RWPE1 (cell line): Measurements from ENCODE around the gene TRAPPC2L.
"Not testable (repeated sequence)": the region's sequence is repeated elsewhere in the genome, so short reads cannot be mapped to it uniquely, and the experiment has no call there.

Experiments used
- CTCF ChIA-PET: fragments of 350-600 bp; sonication (Branson Sonifier 250); formaldehyde crosslinking; extraction: SDS; loops from one replicate; lab custom pipeline; 2021; lab: Yijun Ruan, JAX
- POLR2A ChIA-PET: fragments of 400-600 bp; formaldehyde crosslinking; extraction: SDS; loops from one replicate; lab custom pipeline; 2020; ENCODE audit warnings: antibody characterized with exemption; ENCODE audit not compliant: low non-redundant PET; lab: Yijun Ruan, JAX
- DNase-seq: peaks from one replicate; pipeline ENCODE4 v3.0.0; 2012; ENCODE audit warnings: low spot score
- H3K27ac ChIP-seq: fragments of 450-650 bp; 2 replicates; pipeline ENCODE4 v1.5.1; 2017
- CTCF ChIP-seq: fragments of 450-650 bp; conservative IDR thresholded peaks from 2 replicates; pipeline ENCODE4 v1.5.1; 2017; ENCODE audit warnings: low read depth, mild to moderate bottlenecking

Gene TRAPPC2L

GRCh38 chr16:88819126-88819525, 37.8 kb upstream of the TRAPPC2L start:
- H3K27ac ChIP-seq: peak overlapping the region; percentile 69
- ChIA-PET POLR2A (no interaction called here), CTCF (interaction anchor here (0.6 kb wide), 1 partner anchor 259 kb away, joined by 3 read pairs; no protein-coding TSS in a partner anchor)
- no peak for TF ChIP-seq CTCF
- DNase-seq: no peak

GRCh38 chr16:88820385-88821025, 36.4 kb upstream of the TRAPPC2L start:
- peak overlapping the region; percentile 8; the same call in 1 of the 2 replicates for H3K27ac ChIP-seq
- no peak for DNase-seq
- POLR2A ChIA-PET: interaction anchor here (0.8 kb wide), 1 partner anchor 76 kb away, joined by 5 read pairs; no protein-coding TSS in a partner anchor
- no peak for TF ChIP-seq CTCF
- CTCF ChIA-PET: no interaction called here

- no peak for DNase-seq
- no peak for TF ChIP-seq CTCF
- 0 out of 2 replicates have a peak overlapping the region, but pooled peaks have one; percentile 8 for H3K27ac ChIP-seq
- ChIA-PET POLR2A (no interaction called here), CTCF (interaction anchor here (0.6 kb wide), 2 partner anchors 37 to 122 kb away, joined by 3 read pairs; no protein-coding TSS in a partner anchor)
These were observed 35.6 kb upstream of the TRAPPC2L start for GRCh38 chr16:88821168-88821850.

GRCh38 chr16:88822281-88823040, 34.5 kb upstream of the TRAPPC2L start:
- peak overlapping the region; percentile 11; the same call in 1 of the 2 replicates for H3K27ac ChIP-seq
- DNase-seq: no peak
- CTCF ChIA-PET: no interaction called here
- POLR2A ChIA-PET: no interaction called here
- no peak for TF ChIP-seq CTCF

GRCh38 chr16:88823646-88824045, 33.3 kb upstream of the TRAPPC2L start:
- POLR2A ChIA-PET, CTCF ChIA-PET, DNase-seq, H3K27ac ChIP-seq: not testable (repeated sequence)

GRCh38 chr16:88824256-88825077, 32.5 kb upstream of the TRAPPC2L start:
- CTCF ChIA-PET: interaction anchor here (0.8 kb wide), 1 partner anchor 9 kb away, joined by 3 read pairs; no protein-coding TSS in a partner anchor
- POLR2A ChIA-PET: no interaction called here
- DNase-seq: no peak
- no peak for TF ChIP-seq CTCF
- H3K27ac ChIP-seq: peak overlapping the region; percentile 83
